GM18951 (cell line): ENCODE data around the gene AOPEP.
"Not testable (repeated sequence)": the region's sequence is repeated elsewhere in the genome, so short reads cannot be mapped to it uniquely, and the experiment has no call there.

Source experiments
- POLR2A ChIP-seq: IDR thresholded peaks from 4 replicates; pipeline ENCODE4 v1.6.1; 2011; ENCODE audit warnings: mild to moderate bottlenecking; ENCODE audit not compliant: insufficient read length, insufficient read depth; ENCODE audit errors: extremely low read depth
- in situ Hi-C: fragments of 300-500 bp; cut with MboI; formaldehyde crosslinking; loops from one replicate; pipeline ENCODE4 v1.12.0; 2022; ENCODE audit warnings: low sequenced_read_pairs, mixed read lengths, inconsistent platforms; ENCODE audit not compliant: unreplicated experiment

Gene AOPEP

DNA sequence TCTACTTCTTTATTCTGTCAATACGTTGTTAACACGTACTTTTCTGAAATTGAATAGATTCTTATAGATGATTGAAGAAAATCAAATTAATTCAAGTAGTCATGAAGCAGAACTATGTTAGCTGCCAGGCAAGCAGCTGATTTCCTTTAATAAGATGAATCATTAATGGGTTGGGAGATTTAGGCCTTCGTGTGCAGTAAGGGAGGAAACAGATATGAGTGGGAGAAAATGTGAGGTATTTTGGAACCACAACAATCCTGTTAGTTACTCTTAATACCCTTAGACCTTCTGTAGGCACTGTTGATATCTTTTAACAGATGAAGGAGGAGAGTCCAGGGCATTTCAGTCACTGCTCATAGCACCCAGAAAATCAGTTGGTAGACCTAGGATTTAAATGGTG is 121.0 kb downstream of the AOPEP start:
- TF ChIP-seq POLR2A: no peak
- in situ Hi-C loops: no loop called here

DNA sequence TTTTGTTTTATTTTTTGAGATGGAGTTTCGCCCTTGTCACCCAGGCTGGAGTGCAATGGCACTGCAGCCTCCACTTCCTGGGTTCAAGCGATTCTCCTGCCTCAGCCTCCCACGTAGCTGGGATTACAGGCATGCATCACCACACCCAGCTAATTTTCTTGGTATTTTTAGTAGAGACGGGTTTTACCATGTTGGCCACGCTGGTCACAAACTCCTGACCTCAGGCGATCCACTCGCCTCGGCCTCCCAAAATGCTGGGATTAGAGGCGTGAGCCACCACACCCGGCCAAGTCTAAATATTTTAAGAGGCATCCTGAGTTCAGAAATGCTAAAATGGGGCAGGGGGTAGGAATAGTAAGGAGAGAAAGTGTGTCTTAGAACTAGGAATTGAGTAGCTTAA is 122.3 kb downstream of the AOPEP start:
- in situ Hi-C loops: not testable (repeated sequence)

DNA sequence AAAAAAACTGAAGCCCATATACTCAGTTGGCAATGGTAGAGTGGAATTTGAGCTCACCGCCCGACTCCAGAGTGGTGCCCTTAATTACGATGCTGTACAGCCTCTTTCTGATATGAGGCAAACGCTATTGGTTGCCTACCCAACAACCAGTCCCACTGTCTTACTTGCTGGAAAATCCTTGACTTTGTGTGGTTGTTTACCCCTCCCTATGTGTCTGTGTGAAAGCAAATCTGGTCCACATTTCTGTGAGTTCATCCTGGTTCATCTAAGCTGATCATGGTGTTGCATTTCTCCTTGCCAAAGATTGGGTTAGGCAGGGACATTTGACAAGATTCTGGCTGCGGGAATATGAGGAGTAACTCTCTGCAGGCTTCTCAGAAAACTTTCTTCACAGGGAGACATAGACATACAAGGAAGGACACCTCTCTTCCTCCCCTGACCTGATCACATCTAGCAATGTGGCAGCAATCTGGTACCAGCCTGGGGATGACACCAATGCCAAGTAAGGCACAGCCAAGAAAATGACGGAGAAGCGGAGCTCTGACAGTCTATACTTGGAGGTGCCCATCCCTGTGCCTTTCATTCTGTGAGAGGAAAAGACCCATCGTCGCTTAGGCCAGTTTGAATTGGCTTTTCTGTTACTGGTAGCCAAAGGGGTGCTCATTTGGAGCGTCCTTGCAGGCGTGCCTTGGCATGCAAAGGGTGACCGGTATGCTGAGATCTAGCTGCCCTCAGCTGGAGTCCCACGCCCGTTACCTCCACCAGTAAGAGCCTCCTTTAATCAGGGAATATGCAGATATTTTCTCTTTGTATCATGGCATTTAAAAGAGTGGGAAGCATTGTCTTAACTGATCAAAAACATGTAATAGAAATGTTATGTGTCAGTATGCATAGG is 124.3 kb downstream of the AOPEP start:
- in situ Hi-C loops: no loop called here
- TF ChIP-seq POLR2A: no peak

DNA sequence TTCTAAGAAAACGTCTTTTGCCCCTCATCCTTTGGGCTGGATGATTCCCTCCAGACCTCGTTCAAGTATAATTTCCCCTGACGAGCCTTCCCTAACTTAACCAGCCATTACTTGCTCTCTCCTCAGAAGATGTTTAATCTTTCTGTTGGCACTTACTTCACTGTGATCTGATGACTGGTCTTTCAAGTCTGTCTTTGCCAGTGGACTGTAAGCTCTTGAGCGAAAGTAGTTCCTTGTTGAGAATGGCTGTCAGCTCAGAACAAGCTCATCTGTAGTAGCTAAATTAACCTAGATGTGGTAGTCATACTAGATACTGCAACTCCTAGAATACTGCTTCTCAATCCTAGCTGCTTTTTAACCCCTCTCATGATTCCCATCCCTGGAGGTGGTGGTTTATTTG is 125.0 kb downstream of the AOPEP start:
- in situ Hi-C loops: no loop called here
- TF ChIP-seq POLR2A: no peak

DNA sequence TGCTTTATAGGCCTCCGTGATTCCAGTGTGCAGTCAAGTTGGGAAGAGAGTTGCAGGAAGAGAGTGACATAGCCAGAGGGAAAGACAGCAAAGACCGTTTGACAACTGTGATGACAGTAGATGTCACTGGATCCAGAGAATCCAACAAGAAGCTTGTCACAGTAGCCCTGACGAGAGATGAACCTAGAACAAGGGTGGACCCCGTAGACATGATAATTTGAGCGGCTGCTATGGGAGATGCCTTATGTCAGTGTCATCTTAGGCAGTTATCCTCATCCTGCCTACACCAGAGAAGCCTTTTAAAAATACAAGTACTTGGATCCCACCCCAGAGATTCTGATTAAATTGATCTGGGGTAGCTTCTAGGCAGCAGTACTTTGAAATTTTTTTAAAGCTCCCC is 125.4 kb downstream of the AOPEP start:
- in situ Hi-C loops: no loop called here
- no peak for TF ChIP-seq POLR2A

DNA sequence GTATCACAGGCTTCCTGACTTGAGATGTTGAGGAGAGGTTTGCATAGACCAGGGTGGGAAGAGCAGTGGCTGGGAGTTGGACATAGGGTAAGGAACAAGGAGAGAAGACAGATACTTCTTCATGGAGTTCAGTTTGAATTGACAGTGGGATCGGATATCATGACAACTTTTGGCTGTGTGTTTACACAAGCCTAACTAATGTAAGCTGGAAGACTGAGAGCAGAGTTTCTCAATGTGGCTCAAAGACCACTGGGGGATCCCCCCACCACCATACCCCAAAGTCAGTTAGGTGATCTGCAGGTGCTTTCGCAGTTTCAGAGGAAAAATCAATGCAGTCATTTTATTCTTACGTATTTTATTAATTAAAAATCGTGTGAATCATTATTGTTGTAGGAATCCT is 125.9 kb downstream of the AOPEP start:
- in situ Hi-C loops: no loop called here
- no peak for TF ChIP-seq POLR2A

DNA sequence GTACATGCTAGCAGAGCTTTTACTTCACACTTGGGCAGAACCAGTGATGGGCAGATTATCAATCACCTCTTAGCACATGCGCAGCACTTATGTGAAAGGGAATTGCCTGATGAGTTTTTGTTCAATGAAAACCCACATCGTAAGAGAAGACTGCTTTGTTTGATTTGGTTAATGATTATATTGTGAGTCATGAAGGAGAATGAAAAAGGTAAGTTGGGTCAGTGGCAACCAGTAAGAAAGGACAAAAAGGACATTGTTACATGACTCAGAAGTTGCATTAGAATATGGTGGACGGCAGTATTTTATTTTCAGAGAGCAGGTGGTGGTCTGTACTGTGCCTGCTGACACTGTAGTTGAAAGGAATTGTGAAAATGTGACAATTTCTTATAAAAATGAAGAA is 127.4 kb downstream of the AOPEP start:
- in situ Hi-C loops: no loop called here
- no peak for TF ChIP-seq POLR2A

DNA sequence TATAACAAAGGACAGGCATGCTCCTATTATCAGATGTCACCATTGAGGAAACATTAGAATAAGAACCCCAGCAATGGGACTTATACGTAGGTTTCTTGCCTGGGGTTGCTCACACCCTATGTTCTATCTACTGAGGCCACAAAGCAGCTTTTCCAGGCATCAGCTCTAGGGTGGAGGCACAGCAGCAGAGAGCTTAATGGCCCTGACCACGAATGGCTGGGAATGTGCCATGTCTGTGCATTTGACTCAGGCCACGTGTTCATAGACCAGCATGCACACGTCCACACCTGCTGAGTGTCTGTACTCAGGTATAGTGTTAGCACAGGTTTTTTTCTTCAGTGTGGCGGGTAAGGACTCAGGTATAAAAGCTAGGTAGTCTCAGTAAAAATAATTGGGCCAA is 129.4 kb downstream of the AOPEP start:
- in situ Hi-C loops: no loop called here
- TF ChIP-seq POLR2A: no peak

DNA sequence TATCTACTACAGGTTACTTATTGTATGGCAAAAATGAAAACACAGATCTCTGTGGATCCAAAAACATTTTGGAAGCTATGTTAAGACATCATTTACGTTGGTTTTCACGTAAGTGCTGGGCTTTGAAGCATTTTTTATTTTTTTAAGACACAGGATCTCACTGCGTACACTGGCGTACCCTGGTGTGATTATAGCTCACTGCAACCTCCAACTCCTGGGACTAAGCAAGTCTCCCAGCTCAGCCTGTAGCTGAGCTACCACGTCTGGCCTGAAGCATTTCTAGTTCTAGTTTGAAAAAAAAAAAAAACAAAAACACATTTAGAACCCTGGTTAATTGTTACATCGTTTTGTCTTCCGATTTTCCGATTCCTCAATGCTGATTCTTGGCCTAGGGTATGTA is 131.3 kb downstream of the AOPEP start:
- no peak for TF ChIP-seq POLR2A
- in situ Hi-C loops: no loop called here

DNA sequence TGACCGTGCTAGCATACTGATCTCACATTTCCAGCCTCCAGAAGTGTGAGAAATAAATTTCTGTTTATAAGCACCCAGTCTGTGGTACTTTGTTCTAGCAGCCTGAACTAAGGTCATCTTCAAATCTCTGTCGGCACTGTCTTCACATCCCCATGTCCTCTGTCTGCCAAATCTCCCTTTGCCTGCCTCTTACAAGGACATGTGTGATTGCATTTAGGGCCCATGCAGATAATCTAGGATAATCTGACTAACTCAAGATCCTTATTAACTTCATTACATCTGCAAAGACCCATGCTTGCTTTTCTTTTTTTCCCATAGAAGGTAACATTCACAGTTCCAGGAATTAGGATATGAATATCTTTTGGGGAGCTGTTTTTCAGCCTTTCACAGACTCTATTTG is 132.7 kb downstream of the AOPEP start:
- in situ Hi-C loops: no loop called here
- no peak for TF ChIP-seq POLR2A

DNA sequence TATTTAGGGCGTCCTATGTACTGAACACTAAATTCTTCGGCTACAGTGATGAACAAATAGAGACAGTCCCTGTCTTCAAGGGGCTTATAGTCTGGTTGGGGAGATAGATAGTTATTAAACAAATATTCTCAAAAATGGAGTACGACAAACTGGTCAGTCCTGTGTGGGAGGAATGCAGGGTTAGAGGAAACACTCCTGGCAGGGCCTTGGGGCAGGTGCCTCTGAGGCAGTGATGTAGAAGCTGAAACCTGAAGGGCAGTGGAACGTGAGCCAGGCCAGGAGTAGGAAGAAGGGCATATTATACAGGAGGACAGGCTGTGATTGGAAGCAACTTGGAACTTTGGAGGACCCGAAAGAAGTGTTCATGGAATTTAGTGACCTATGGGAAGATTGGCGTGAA is 133.4 kb downstream of the AOPEP start:
- no peak for TF ChIP-seq POLR2A
- in situ Hi-C loops: no loop called here

DNA sequence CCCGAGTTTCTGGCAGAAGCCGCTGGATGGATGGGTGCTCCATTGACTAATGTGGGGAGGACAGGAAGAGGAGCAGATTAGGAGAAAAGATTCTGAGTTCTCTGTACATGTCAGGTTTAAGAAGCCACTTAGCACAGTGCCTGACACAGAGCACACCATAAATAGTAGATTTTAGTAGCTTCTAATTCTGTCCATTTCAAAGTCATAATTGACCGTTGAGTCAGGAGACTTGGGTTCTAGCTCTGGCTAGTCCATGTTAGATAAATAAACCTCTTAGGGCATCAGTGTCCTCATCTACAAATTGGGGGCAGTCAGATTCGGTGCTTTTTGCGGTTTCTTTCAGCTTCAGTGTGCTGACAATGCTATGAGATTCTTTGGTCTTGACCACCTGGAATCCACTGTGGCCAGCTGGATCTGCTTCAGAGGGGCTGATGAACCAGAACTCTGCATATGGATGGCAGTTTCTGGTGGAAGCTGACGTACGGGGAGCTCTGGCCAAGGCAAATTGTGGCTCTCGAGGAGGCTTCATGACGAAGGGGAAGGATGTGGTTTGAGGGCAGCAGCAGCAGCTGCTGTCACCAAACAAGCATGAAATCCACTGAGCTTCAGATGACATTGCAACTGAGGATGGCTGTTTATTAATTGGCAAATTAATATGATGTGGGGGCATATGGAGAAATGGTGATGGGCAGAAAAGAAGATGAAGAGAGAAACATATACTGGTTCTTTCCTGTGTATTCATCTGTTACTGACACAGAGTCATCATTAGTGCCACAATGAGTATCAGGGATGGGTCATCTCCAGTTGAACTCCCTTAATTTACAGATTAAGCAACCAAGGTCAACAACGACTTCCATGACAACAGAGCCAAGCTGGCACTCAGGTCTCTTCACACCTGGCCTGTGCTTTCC is 134.4 kb downstream of the AOPEP start:
- in situ Hi-C loops: no loop called here
- TF ChIP-seq POLR2A: no peak

DNA sequence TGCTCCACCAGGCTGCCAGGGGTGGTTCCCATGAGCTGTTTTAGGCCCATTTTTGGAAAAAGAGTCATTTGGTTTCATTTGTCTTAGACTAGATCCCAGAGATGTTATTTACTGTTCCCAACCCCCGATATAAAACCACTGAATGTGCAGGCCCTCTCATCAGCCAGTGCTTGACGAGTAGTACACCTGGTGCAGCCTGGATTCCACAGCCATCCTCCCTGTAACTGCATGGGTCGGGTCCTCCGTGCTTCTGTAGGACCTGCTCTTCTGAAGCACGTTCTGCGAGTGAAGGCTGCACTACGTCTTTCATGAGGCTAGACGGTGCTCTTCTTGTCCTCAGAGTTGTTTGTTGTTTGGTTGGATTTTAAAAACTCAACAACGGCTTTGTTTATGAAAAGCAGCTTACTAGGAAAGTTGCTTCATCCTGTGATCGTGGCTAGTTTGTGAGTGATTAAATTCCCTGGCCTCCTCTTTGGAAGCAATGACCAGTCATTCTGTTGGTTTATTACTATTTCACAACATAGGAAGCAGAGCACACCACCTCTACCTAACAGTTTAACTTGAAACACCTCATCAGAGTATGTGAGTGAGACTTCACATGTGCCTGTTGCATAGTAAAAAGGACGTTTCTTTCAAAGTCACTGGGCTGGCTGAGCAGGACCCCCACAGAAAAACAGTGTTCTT is 135.2 kb downstream of the AOPEP start:
- no peak for TF ChIP-seq POLR2A
- in situ Hi-C loops: no loop called here
